Effector CD8-positive, alpha-beta T cell (primary cell): ENCODE measurements around the gene LPP.

Experiments
- DNase-seq: peaks from one replicate; lab custom pipeline; 2025; lab: John Stamatoyannopoulos, UW

The LPP gene

DNA sequence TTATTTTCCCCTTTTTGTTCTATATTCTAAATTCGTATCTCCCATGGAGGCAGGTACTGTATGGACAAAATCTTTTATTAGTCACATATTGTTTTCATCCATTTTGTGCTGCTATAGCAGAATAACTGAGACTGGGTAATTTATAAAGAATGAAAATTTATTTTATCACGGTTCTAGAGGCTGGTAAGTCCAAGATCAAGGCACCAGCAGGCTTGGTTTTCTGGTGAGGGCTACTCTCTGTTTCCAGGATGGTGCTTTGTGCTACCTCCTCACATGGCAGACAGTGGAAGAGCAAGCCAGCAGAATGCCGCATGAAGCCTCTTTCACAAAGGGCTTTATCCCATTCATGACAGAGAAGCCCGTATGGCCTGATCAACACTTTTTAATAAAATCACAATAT lies 595.9 kb downstream of the LPP start:
- DNase-seq = no peak

DNA sequence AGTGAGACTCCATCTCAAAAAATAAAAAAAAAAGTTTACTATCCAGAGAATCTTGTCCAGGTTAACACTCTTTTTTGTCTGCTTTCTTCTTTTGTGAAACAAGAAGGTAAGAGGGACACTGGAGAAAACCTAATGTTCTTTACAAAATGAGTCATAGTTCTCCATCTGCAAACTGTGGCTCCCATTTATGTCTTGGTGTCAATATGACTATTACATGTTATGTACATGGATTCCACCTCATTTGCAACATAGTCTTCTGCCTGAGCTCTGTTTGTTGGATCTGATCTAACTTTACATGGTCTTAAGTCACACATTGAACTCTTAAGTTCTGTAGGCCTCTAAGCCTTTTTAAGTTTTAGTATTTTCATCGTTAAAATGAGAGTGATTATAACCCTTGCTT lies 596.7 kb downstream of the LPP start:
- DNase-seq = no peak

DNA sequence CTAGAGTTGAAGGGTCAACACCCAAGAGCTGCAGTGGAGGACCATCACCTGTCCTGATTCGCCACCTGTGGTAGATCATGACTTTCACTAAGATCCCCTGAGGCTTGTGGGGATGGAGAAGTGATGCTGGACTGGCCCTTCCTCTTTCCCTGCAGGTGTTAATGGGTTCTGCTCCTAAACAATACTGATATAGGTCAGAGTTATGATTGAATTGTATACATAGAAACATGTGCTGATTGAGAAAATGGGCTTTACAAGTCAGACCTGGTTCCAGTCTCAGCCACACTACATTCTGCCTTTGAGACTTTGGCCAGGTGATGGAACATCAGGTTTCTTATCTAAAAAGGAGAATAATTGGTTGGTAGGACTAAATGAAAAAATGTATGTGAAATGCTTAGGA lies 598.9 kb downstream of the LPP start:
- no peak for DNase-seq

DNA sequence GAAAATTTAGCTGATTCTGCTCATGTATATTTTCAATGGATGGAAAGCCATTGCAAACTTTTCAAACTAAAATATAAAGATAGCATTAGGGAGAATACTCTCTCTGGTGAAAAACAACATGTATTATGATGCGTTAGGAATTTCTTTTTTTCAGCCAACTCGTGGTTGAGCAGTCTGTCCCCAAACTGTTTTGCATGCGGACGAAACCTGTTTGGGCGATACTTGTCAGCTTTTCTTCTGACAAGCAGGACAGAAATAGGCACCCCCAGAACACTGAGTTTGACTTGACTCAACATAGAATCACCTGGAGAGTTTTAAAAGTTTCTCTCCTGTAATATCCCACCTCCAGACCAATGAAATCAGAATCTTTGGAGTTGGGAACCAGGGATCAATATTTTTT lies 600.3 kb downstream of the LPP start:
- DNase-seq = no peak

DNA sequence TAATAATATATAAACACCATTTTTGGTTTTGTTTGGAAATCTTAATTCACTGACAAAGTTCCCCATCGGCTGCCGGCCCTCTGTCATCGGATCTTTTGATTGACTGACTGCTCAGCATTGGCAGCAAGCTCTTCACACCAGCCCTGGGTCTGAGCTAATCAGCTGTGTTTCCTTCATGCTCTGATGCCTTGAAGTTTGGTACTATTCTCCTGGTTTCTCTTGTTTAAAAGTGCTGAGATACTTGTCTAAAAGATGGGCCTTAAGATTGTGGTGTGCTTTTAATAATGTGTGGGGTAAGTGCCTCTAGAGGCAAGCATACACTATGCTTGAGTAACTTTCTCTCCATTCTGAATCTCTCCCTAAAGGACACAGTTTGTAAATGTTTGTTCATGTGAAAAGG lies 602.3 kb downstream of the LPP start:
- DNase-seq = no peak

DNA sequence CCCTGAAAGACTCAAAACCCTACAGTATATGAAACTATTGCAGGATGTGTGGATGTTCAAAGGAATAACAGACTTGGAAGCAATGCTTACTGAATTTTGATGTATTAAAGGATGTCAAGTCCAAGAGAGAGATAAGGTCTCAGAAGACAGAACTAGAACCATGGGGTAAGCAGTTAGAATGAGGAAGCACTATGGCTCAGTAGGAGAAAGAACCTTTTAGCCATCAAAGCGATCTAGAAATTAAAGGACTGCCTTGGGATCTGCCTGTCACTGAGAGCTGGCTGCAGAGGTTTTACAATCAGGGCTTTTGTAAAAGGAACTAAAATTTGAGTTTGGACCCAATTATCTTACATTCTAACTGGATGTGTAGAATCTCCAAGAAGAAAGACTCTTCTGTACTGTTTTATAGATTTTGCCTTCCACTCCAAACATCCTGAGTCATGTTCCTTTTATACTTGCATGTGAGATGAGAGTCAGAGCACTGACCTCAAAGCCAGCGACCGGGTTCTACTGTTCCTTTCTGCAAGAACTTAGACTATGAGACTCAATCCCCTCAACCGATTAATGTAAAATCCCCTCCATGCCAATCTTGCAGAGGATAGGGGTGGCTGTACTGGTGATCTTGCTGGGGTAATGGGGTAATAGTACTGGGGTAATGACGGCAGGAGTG lies 605.5 kb downstream of the LPP start:
- no peak for DNase-seq

DNA sequence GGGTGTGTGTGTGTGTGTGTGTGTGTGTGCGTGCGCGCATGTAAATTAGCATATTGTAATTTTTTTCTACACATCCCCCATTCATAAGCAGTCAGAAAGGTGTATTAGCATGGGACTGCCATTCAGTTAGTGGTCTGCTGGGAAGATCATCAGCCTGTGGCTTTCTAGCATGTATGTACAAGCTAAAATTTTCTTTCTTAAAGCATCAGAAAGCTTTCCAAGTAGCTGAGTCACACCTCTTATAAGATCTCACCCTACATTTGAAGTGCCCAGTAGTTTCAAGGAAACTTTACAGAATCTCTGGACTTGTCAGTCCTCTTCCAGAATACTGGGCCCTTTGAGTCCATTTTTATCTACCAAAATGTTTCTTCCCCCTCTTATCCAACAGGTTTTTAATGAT lies 606.5 kb downstream of the LPP start:
- DNase-seq = no peak

DNA sequence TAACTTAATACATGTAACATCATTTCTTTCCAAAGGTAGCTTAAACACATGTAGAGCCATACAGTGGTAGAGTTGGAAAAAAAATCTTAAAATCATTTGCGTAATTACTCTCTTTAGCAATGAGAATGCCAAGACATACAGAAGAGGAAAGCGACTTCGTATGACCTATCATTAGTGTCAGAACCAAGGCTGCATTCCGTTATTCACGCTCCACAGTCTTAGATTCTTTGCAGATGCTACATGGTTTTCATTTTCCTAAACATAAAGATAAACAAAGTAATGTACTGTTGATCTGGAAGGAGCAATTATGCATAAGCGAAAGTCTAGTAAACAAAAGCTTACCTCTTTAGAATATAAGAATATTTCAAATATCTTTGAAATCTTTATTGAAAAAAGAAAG lies 607.5 kb downstream of the LPP start:
- DNase-seq = no peak

DNA sequence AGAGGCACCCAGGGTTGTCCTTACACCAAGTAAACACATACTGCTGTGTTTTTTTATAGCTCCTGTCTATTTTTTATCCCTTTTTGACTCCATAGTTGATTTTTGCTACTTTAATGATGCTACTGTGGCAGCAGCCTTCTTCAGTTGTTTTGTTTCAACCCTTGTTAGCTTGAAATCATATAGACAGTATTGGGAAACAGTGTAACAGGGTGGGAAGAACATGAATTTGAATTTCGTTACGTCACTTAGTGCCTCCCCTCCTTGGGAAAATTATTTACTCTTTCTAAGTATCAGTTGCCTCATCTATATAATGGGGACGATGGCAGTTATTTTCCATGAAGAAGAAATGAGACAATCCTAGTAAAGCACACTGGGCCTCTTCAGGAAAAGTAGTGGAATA lies 608.0 kb downstream of the LPP start:
- DNase-seq = no peak

DNA sequence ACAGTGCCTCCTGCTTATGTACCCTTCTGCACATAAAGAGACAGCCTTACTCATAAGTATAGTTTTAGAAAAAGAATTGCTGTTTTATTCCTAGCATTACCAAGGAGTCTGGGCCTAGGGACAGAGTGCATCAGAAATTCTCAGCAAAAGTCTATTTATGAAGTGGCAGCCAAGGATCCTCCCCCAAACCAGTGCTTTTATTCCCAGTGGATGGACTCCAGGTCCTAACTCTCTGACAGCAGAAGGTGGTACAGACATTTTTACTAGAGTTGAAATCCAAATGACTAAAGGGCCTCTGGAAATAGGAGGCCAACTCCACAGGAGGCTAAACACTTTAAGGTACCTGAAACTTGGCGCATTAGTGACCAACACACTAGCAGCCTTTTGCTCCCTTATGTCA lies 610.7 kb downstream of the LPP start:
- no peak for DNase-seq

DNA sequence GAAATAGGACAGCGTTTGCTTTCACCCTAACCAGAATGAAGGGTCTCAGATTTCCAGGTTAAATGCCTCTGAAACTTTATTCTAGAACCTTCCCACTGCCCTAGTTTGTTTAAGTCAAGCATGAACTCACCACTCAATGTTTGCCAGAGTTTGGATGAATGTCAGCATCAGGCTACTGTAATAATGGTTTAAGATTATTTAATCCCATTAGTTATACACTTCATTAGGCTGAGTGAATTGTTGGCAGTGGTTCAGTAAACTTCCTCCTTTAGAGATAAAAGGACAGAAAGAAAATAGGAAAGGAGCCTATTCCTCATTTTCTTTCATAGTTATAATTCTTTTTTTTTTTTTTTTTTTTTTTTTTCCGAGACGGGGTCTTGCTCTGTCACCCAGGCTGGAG lies 615.9 kb downstream of the LPP start:
- no peak for DNase-seq

DNA sequence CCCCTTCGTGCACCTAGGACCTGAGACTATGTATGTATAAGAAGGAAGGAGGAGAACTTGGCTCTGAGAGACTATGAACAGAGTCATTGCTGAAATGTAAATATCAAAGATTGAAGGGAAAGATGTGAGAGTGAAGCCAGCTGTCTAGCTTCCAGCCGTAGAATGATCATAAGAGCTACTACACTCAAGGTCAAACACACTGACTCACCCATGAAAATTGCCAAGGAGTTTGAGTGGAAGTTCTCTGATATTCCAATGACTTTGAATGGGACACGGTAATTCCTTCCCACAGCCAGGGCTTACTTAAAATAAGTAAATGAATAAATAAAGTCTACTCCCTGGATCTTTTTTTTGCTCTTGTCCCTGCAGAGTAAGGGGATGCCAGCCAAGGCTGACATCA lies 618.9 kb downstream of the LPP start:
- no peak for DNase-seq

DNA sequence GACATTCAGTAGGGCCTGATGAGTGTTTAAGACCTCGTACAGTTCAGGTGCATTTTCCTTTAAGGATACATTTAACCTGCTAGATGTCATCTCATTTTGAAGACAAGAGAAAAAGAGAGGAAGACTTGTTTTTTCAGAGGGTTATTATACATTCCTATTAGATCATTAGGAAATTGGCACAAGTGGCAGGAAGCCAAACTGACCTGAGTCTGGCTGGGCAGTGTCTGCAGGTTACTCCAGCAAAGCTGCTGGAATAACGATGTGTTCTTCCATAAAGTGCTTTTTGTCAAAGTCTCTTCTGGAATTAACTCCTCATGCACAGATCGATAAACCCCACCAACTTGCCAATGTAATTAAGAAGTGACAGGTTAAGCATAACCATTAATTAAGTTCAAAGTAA lies 621.5 kb downstream of the LPP start:
- no peak for DNase-seq

DNA sequence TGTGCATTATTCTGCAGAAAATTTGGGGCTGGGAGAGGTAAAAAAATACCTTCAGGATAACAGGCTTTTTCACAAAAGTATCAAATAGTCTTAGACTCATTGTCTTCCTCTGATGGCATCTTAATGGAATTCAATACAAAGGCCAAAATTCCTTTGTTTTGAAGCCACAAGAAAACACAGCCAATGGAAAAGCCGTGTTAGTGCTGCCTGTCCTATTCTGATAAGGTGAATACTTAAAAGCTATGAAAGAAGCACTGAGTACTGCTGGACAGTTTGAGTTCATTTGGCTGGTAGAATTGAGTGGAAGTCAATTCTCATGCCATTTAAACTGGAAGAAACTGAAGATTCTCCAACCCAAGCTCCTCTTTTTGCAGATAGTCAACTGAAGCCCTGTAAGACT lies 622.5 kb downstream of the LPP start:
- DNase-seq = no peak

DNA sequence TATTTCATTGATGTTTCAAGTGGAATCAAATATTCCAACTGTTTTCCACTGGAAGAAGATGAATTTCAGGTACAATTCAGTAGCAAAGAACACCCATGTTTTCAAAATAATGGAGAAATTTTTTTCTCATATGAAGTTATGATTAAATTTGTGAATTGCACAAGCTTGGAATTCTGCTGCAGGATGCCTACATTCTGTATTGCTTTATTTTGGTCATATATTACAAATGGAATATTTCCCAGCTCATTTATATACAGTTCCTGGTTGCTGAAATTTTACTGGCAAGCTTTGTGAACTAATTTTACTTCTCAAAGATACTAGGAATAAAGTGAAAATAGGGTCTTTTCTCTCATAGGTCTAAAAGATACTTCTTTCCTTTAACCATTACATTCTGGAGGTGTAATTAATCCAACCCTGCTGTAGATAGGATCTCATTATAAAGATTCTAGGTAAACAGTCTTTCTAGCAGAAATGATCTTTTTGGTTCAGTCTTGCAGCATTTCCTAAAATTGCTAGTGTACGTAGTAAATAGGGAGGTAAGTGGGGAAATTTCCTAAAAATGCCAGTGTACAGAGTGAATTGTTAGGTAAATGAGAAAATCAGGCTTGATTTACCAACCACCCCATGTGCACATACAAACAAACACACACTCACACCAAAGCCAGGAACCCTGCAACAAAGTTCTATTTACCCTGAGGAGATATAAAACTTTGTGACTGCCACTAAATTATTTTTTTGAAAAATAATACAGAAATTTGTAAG lies 624.3 kb downstream of the LPP start:
- DNase-seq = no peak

DNA sequence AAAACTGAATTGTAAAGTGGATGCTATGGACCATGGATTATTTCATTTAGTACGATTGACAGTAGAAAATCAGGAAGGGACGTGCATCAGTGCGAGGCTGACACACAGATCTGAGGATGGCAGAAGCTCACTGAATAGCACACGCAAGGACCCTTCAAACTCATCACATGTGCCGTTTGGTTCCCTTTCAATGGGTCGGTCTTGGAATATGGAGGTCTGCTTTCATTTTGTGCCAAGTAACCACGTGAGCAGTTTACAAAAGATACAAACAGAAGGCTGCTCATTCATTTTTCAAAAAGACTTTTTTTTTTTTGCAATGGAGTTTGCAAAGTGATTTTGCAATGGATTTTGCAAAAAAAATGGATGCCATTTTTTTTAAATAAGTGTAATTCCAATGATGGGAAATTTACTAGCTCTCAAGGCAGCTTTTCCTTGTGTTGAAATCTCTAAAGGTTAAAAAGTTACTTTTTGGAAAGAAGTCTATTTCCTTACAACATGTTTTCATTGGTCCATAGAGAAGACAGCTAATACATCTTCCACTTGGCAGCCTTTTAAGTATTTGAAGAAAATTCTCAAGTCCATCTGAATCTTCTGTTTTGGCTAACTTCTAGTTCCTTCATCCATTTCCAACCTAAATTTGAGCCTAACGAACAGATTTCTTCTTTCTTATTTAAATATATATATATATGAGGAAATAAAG lies 625.5 kb downstream of the LPP start:
- no peak for DNase-seq

DNA sequence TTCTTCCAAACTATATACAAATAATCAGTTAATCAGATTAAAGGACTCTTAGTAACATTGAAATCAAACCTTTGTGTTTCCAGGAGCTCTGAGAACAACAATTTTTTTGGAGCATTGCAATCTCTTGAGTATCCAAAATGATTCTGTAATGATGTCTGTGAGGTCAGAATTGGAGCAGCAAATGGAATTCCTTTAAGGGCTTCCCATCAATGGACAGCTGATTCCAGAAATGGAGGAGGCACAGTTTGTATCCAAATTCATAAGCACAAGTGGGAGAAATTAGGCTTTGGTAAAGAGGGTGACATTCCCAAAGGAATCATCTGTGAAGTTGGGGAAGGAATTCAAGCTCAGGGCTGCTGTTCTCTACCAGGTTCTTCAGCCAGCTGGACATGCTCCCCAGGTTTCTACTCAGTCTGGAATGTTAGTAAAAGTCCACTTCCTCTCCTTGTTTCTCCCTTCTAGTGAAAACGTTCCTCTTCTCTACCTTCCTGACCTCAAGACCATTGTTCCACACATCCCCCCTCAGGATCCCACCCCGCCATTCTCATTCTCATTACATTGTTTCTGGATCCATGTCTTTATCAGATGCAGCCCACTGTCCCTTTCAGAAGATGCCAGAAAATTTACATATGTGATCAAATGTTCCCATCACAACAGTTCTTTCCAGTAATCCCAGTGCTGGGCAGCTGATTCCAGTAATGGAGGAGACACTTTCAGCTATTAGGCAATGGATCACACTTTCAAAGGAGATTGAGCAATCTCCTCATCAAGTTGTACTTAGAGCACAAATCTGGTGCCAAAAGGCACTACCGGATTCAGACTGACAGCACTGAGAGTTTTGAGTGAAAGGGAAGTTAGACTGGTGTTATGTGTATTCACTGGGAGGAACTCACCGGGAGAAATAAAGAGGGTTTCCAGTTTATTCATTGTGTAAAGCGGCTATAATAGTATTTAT lies 626.5 kb downstream of the LPP start:
- no peak for DNase-seq

DNA sequence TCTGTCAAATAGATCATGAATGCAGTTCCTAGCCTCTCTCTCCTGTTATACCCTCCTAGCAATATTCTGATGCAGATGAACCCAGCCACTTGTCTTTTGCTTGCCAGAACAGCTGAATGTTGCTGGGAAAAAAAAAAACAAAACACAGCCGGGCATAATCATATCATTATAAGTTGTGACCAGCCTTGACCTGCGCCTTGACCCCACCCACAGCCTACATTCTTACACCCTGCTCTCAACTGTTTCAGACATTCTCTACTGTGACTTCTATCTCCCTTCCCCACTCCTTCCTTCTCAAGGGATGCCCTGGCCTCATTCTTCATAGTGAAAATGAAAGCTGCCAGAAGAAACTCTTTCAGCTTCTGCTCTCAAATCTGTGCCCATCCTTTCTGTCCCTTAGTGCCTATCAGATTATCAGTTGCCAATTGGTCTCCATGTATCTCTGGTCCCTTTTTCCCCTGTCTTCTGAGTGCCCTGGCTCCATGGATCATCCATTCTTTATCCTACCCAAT lies 628.7 kb downstream of the LPP start:
- DNase-seq = no peak

DNA sequence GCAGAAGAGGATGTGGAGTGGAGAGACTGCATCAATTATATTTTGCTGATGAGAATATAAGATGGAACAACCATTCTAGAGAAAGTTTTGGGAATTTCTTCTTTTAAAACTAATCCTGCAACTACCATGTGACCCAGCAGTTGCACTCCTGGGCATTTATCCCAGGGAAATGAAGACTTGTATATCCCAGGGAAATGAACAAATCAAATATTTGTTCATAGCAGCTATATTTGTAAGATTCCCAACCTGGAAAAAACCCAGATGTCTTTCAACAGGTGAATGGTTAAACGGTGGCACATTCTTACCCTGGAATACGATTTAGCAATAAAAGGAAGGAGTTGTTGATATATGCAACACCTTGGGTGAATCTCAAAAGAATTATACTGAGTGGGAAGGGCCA lies 632.5 kb downstream of the LPP start:
- DNase-seq = no peak

DNA sequence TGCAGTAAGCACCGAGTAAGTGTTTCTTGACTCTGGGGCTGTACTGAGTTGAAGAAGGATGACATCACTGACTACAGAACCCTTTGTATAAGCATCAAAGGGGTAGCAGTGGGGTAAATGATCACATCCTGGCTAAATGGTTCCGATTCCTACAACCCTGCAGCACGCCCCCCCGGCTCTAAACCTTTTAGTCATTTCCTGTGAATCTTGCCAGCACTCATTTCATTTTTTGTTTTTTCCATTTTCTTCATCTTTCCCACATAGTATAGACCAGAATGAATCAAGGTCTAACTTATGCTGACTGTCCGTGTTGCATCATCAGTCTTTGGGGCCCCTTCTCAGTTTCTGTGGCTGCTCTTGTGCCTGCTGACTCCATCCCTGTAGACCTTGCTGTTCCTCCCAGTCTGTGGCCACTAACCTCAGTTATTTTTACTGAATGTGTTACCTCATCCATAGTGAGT lies 634.7 kb downstream of the LPP start:
- peak; percentile 1 for DNase-seq

DNA sequence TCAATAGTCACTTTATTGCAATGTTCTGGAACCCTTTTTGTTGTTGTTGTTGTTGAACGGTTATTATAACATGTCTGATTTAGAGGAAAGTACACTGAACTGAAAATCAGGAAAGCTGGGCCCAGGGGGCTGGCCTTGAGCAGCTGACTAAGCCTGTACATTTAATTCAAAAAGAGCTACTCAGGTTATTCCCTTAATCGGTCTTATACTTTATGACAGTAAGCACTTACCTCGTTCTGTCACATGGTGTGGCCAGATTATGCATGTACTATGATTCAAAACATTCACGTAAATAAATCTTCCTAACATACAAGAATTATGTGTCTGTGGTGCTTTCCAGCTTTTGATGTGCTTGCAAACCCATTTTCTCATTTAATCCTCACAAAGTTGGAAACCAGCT lies 635.3 kb downstream of the LPP start:
- no peak for DNase-seq

DNA sequence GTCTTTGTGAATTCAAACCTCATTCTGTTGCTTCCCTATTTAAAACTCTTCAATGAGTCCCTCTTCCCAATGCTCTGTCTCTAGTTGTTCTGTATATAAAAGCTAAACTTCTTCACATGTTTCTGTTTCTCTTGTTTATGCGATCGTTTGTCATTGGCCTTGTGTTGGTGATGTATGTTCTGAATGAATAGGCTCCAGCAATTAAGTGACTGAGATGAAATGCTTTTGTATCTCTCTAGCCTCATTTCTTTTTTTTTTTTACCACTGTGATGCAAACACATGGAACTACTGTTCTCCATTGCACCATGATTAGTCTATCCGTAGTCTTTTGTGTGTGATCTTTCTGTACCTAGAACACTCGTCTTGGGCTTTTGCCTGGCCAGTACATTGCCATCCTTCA lies 637.4 kb downstream of the LPP start:
- DNase-seq = no peak
